ENCODE results near the gene KEL.

DNA sequence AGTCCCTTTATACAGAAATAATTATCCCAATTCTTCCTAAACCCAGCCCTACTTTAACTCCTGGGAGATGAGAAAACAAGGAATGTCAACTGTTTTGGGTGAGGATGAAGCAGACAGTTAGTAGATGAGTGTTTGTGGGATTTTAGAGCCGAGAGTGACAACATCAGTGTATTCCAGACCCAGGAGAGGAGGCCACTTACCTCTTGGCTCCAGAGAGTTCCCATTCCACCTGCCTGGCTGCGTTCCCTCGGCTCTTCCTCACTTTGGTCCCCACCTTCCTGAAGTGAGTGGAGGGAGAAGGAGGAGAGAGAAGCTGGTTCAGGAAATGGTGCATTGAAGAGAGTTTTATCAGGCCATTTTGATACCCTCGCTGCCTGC, 579 bp downstream of the KEL start:
- no peak for TF ChIP-seq POLR2A (IDR thresholded peaks at IDR 0.05)
- TF ChIP-seq, protein P1, sequence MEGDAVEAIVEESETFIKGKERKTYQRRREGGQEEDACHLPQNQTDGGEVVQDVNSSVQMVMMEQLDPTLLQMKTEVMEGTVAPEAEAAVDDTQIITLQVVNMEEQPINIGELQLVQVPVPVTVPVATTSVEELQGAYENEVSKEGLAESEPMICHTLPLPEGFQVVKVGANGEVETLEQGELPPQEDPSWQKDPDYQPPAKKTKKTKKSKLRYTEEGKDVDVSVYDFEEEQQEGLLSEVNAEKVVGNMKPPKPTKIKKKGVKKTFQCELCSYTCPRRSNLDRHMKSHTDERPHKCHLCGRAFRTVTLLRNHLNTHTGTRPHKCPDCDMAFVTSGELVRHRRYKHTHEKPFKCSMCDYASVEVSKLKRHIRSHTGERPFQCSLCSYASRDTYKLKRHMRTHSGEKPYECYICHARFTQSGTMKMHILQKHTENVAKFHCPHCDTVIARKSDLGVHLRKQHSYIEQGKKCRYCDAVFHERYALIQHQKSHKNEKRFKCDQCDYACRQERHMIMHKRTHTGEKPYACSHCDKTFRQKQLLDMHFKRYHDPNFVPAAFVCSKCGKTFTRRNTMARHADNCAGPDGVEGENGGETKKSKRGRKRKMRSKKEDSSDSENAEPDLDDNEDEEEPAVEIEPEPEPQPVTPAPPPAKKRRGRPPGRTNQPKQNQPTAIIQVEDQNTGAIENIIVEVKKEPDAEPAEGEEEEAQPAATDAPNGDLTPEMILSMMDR (IDR thresholded peaks at IDR 0.05) = no peak
